ENCODE measurements around the gene PCDHGA5. TPM values are rescaled to one million over a fixed set of nuclear protein-coding genes. Genes with fewer than 3 reads are reported as not detected.
"Not testable (repeated sequence)": the region's sequence is repeated elsewhere in the genome, so short reads cannot be mapped to it uniquely, and the experiment has no call there.

Gene PCDHGA5
- polyA plus RNA-seq, 2 donors, result 0.14 to 0.28 TPM

GRCh38 chr5:141383345-141383744, 19.4 kb downstream of the PCDHGA5 start:
- peaks cover 24 to 29% of the 10 kb centered on the region in 2 donors for H3K9me3 ChIP-seq (ENCODE audit: control insufficient read depth in 2 of 2, insufficient read depth in 1 of 2, low read depth in 1 of 2, low read length in 1 of 2)
- H3K27me3 ChIP-seq (ENCODE audit: control insufficient read depth in 1 of 2, insufficient read depth in 2 of 2, low read length in 2 of 2), result no peaks in the 10 kb centered on the region
- no peaks in the 10 kb centered on the region for H3K36me3 ChIP-seq (ENCODE audit: control insufficient read depth in 2 of 2, insufficient read depth in 2 of 2, low read length in 1 of 2)
- H3K4me3 ChIP-seq (ENCODE audit: low read depth in 1 of 2, low read length in 2 of 2), result peak overlapping the region in 1 of 2 donors; percentile 7
- 40 to 42% methylated on average over 21 of the region's 21 CpGs for WGBS, 2 donors
- H3K27ac ChIP-seq (ENCODE audit: low read depth in 2 of 2, low read length in 1 of 2), result no peak overlapping the region
- peaks cover 0 to 4% of the 10 kb centered on the region in 2 donors for H3K4me1 ChIP-seq (ENCODE audit: control insufficient read depth in 2 of 2, insufficient read depth in 2 of 2, low read length in 1 of 2)

GRCh38 chr5:141384471-141385267, 20.7 kb downstream of the PCDHGA5 start:
- no peaks in the 10 kb centered on the region for H3K27me3 ChIP-seq (ENCODE audit: control insufficient read depth in 1 of 2, insufficient read depth in 2 of 2, low read length in 2 of 2)
- 46 to 51% methylated on average over 43 of the region's 43 CpGs for WGBS, 2 donors
- H3K9me3 ChIP-seq (ENCODE audit: control insufficient read depth in 2 of 2, insufficient read depth in 1 of 2, low read depth in 1 of 2, low read length in 1 of 2), result peaks cover 34 to 43% of the 10 kb centered on the region in 2 donors
- H3K4me1 ChIP-seq (ENCODE audit: control insufficient read depth in 2 of 2, insufficient read depth in 2 of 2, low read length in 1 of 2), result peaks cover 0 to 4% of the 10 kb centered on the region in 2 donors
- no peak overlapping the region for H3K4me3 ChIP-seq (ENCODE audit: low read depth in 1 of 2, low read length in 2 of 2)
- no peaks in the 10 kb centered on the region for H3K36me3 ChIP-seq (ENCODE audit: control insufficient read depth in 2 of 2, insufficient read depth in 2 of 2, low read length in 1 of 2)
- no peak overlapping the region for H3K27ac ChIP-seq (ENCODE audit: low read depth in 2 of 2, low read length in 1 of 2)

GRCh38 chr5:141387557-141388311, 23.8 kb downstream of the PCDHGA5 start, which contains the start of gene PCDHGB4:
Gene PCDHGB4 (plus strand): TSS chr5:141387698. CDS start chr5:141387885, 187 bp downstream.
- WGBS, 2 donors, result 14 to 23% methylated on average over 21 to 22 of the region's 40 CpGs
- H3K27me3 ChIP-seq (ENCODE audit: control insufficient read depth in 1 of 2, insufficient read depth in 2 of 2, low read length in 2 of 2); H3K36me3 ChIP-seq (ENCODE audit: control insufficient read depth in 2 of 2, insufficient read depth in 2 of 2, low read length in 1 of 2); H3K27ac ChIP-seq (ENCODE audit: low read depth in 2 of 2, low read length in 1 of 2); H3K4me1 ChIP-seq (ENCODE audit: control insufficient read depth in 2 of 2, insufficient read depth in 2 of 2, low read length in 1 of 2); H3K4me3 ChIP-seq (ENCODE audit: low read depth in 1 of 2, low read length in 2 of 2): not testable (repeated sequence)
- peaks cover 34 to 45% of the 10 kb centered on the region in 2 donors for H3K9me3 ChIP-seq (ENCODE audit: control insufficient read depth in 2 of 2, insufficient read depth in 1 of 2, low read depth in 1 of 2, low read length in 1 of 2)

GRCh38 chr5:141388661-141389060, 24.7 kb downstream of the PCDHGA5 start:
- Histone ChIP-seq H3K27ac (ENCODE audit: low read depth in 2 of 2, low read length in 1 of 2) (no peak overlapping the region), H3K4me1 (ENCODE audit: control insufficient read depth in 2 of 2, insufficient read depth in 2 of 2, low read length in 1 of 2) (peaks cover 0 to 4% of the 10 kb centered on the region in 2 donors), H3K4me3 (ENCODE audit: low read depth in 1 of 2, low read length in 2 of 2) (no peak overlapping the region), H3K27me3 (ENCODE audit: control insufficient read depth in 1 of 2, insufficient read depth in 2 of 2, low read length in 2 of 2) (peaks cover 0 to 5% of the 10 kb centered on the region in 2 donors), H3K36me3 (ENCODE audit: control insufficient read depth in 2 of 2, insufficient read depth in 2 of 2, low read length in 1 of 2) (no peaks in the 10 kb centered on the region), H3K9me3 (ENCODE audit: control insufficient read depth in 2 of 2, insufficient read depth in 1 of 2, low read depth in 1 of 2, low read length in 1 of 2) (peaks cover 34 to 45% of the 10 kb centered on the region in 2 donors)
- 43 to 44% methylated on average over 10 of the region's 10 CpGs for WGBS, 2 donors

GRCh38 chr5:141389153-141390042, 25.4 kb downstream of the PCDHGA5 start:
- peaks cover 34 to 46% of the 10 kb centered on the region in 2 donors for H3K9me3 ChIP-seq (ENCODE audit: control insufficient read depth in 2 of 2, insufficient read depth in 1 of 2, low read depth in 1 of 2, low read length in 1 of 2)
- H3K27ac ChIP-seq (ENCODE audit: low read depth in 2 of 2, low read length in 1 of 2), result no peak overlapping the region
- H3K27me3 ChIP-seq (ENCODE audit: control insufficient read depth in 1 of 2, insufficient read depth in 2 of 2, low read length in 2 of 2), result peaks cover 0 to 5% of the 10 kb centered on the region in 2 donors
- H3K4me3 ChIP-seq (ENCODE audit: low read depth in 1 of 2, low read length in 2 of 2), result no peak overlapping the region
- peaks cover 0 to 3% of the 10 kb centered on the region in 2 donors for H3K4me1 ChIP-seq (ENCODE audit: control insufficient read depth in 2 of 2, insufficient read depth in 2 of 2, low read length in 1 of 2)
- 42 to 45% methylated on average over 77 of the region's 77 CpGs for WGBS, 2 donors
- no peaks in the 10 kb centered on the region for H3K36me3 ChIP-seq (ENCODE audit: control insufficient read depth in 2 of 2, insufficient read depth in 2 of 2, low read length in 1 of 2)

- H3K4me3 ChIP-seq (ENCODE audit: low read depth in 1 of 2, low read length in 2 of 2), result no peak within 1 kb of the TSS
- H3K4me1 ChIP-seq (ENCODE audit: control insufficient read depth in 2 of 2, insufficient read depth in 2 of 2, low read length in 1 of 2), result no peaks in the 10 kb centered on the region
- H3K27ac ChIP-seq (ENCODE audit: low read depth in 2 of 2, low read length in 1 of 2), result no peak within 1 kb of the TSS
- 25 to 30% methylated on average over 38 of the region's 38 CpGs for WGBS, 2 donors
- peaks cover 33 to 42% of the 10 kb centered on the region in 2 donors for H3K9me3 ChIP-seq (ENCODE audit: control insufficient read depth in 2 of 2, insufficient read depth in 1 of 2, low read depth in 1 of 2, low read length in 1 of 2)
- H3K27me3 ChIP-seq (ENCODE audit: control insufficient read depth in 1 of 2, insufficient read depth in 2 of 2, low read length in 2 of 2), result peaks cover 0 to 5% of the 10 kb centered on the region in 2 donors
- H3K36me3 ChIP-seq (ENCODE audit: control insufficient read depth in 2 of 2, insufficient read depth in 2 of 2, low read length in 1 of 2), result no peaks in the 10 kb centered on the region
These were observed 28.7 kb downstream of the PCDHGA5 start, which contains the start of gene PCDHGA8 for GRCh38 chr5:141392429-141393198. Gene PCDHGA8 (plus strand): TSS chr5:141392633. CDS start chr5:141392814, 181 bp downstream.

- Histone ChIP-seq H3K27ac (ENCODE audit: low read depth in 2 of 2, low read length in 1 of 2) (no peak overlapping the region), H3K4me3 (ENCODE audit: low read depth in 1 of 2, low read length in 2 of 2) (no peak overlapping the region), H3K36me3 (ENCODE audit: control insufficient read depth in 2 of 2, insufficient read depth in 2 of 2, low read length in 1 of 2) (no peaks in the 10 kb centered on the region), H3K9me3 (ENCODE audit: control insufficient read depth in 2 of 2, insufficient read depth in 1 of 2, low read depth in 1 of 2, low read length in 1 of 2) (peaks cover 36 to 44% of the 10 kb centered on the region in 2 donors), H3K4me1 (ENCODE audit: control insufficient read depth in 2 of 2, insufficient read depth in 2 of 2, low read length in 1 of 2) (no peaks in the 10 kb centered on the region), H3K27me3 (ENCODE audit: control insufficient read depth in 1 of 2, insufficient read depth in 2 of 2, low read length in 2 of 2) (peaks cover 0 to 5% of the 10 kb centered on the region in 2 donors)
- 36% methylated on average over 21 of the region's 21 CpGs for WGBS, 2 donors
These were observed 29.3 kb downstream of the PCDHGA5 start for GRCh38 chr5:141393267-141393666.

- 42% methylated on average over 41 to 46 of the region's 53 CpGs for WGBS, 2 donors
- not testable (repeated sequence) for H3K4me3 ChIP-seq (ENCODE audit: low read depth in 1 of 2, low read length in 2 of 2); H3K4me1 ChIP-seq (ENCODE audit: control insufficient read depth in 2 of 2, insufficient read depth in 2 of 2, low read length in 1 of 2); H3K27me3 ChIP-seq (ENCODE audit: control insufficient read depth in 1 of 2, insufficient read depth in 2 of 2, low read length in 2 of 2); H3K27ac ChIP-seq (ENCODE audit: low read depth in 2 of 2, low read length in 1 of 2); H3K36me3 ChIP-seq (ENCODE audit: control insufficient read depth in 2 of 2, insufficient read depth in 2 of 2, low read length in 1 of 2)
- H3K9me3 ChIP-seq (ENCODE audit: control insufficient read depth in 2 of 2, insufficient read depth in 1 of 2, low read depth in 1 of 2, low read length in 1 of 2), result peaks cover 30 to 39% of the 10 kb centered on the region in 2 donors
These were observed 30.6 kb downstream of the PCDHGA5 start for GRCh38 chr5:141394401-141395187.
